Testis (tissue), 2 donors: ENCODE measurements around the gene SNTG2.

Source experiments
- POLR2A ChIP-seq: fragments of 450-650 bp; IDR thresholded peaks from one replicate; pipeline ENCODE4 v1.6.1; 2017; ENCODE audit warnings: antibody characterized with exemption, mild to moderate bottlenecking, moderate library complexity
- TF ChIP-seq, protein P1 (sequence below), 3 experiments: fragments of 450-650 bp in 2 of 3; fragments of 200-600 bp in 1 of 3; sonication (generic) in 1 of 3; IDR thresholded peaks; one replicate each; pipeline ENCODE4 v1.5.1; 2016 to 2019; ENCODE audit warnings: antibody characterized with exemption in 3 of 3, mild to moderate bottlenecking in 2 of 3, moderate library complexity in 1 of 3

DNA sequence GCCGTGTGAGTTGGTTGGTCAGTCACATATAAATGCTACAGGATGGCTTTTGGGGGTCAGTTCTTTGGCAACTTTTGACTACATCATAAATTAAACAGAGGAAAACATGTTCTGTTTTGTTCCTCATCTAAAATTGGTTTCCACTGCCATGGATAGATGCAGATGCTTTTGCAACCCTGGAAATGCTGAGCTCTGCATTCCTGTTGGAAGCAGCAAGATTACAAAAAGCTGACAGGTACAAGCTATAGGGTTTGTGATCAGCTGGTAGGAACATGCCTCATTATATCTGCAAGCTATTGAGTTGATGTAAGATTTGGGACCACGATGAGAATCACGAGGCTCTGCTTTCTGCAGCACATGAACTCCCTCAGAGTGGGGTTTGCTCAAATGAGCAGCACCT, 255.2 kb downstream of the SNTG2 start:
- TF ChIP-seq POLR2A, result no peak
- TF ChIP-seq, protein P1, sequence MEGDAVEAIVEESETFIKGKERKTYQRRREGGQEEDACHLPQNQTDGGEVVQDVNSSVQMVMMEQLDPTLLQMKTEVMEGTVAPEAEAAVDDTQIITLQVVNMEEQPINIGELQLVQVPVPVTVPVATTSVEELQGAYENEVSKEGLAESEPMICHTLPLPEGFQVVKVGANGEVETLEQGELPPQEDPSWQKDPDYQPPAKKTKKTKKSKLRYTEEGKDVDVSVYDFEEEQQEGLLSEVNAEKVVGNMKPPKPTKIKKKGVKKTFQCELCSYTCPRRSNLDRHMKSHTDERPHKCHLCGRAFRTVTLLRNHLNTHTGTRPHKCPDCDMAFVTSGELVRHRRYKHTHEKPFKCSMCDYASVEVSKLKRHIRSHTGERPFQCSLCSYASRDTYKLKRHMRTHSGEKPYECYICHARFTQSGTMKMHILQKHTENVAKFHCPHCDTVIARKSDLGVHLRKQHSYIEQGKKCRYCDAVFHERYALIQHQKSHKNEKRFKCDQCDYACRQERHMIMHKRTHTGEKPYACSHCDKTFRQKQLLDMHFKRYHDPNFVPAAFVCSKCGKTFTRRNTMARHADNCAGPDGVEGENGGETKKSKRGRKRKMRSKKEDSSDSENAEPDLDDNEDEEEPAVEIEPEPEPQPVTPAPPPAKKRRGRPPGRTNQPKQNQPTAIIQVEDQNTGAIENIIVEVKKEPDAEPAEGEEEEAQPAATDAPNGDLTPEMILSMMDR (IDR thresholded peaks at IDR 0.05), result no peak
